Astrocyte of the cerebellum (primary cell): ENCODE data around the gene TTK.
A peak's percentile ranks its signal among the peaks of the same experiment; 100 is the strongest.

ENCODE experiments used
- DNase-seq: peaks from one replicate; pipeline ENCODE4 v3.0.0-alpha.2; 2011; ENCODE audit warnings: low read depth
- H3K4me3 ChIP-seq: 2 replicates; pipeline ENCODE4 v1.5.1; 2011; ENCODE audit warnings: mild to moderate bottlenecking, low read depth, low read length, moderate library complexity
- CTCF ChIP-seq: IDR thresholded peaks from 2 replicates; pipeline ENCODE4 v1.5.1; 2012; ENCODE audit warnings: low read length, low read depth, moderate library complexity, mild to moderate bottlenecking; ENCODE audit errors: missing control alignments
- in situ Hi-C: cut with HindIII; loops from 2 replicates; pipeline ENCODE4 v1.10.0; 2017; ENCODE audit warnings: low sequenced_read_pairs

TTK gene

GRCh38 chr6:80015839-80016435 is 11.5 kb downstream of the TTK start:
- DNase-seq = no peak
- TF ChIP-seq CTCF = no peak
- H3K4me3 ChIP-seq = no peak overlapping the region
- in situ Hi-C loops = no loop called here

GRCh38 chr6:80020381-80021120 is 16.1 kb downstream of the TTK start:
- in situ Hi-C loops = no loop called here
- no peak overlapping the region for H3K4me3 ChIP-seq
- no peak for TF ChIP-seq CTCF
- no peak for DNase-seq

GRCh38 chr6:80021131-80021530 is 16.7 kb downstream of the TTK start:
- in situ Hi-C loops = no loop called here
- TF ChIP-seq CTCF = no peak
- H3K4me3 ChIP-seq = no peak overlapping the region
- no peak for DNase-seq

GRCh38 chr6:80021591-80021990 is 17.1 kb downstream of the TTK start:
- DNase-seq = no peak
- no peak for TF ChIP-seq CTCF
- H3K4me3 ChIP-seq = no peak overlapping the region
- in situ Hi-C loops = no loop called here

- H3K4me3 ChIP-seq = no peak overlapping the region
- peak; percentile 27 for DNase-seq
- TF ChIP-seq CTCF = no peak
- in situ Hi-C loops = no loop called here
These were observed 18.4 kb downstream of the TTK start for GRCh38 chr6:80022803-80023202.

- no peak overlapping the region for H3K4me3 ChIP-seq
- TF ChIP-seq CTCF = no peak
- DNase-seq = no peak
- in situ Hi-C loops = no loop called here
These were observed 24.1 kb downstream of the TTK start for GRCh38 chr6:80028589-80028988.
